Measurements from ENCODE around the gene ZFC3H1. TPM values are rescaled to one million over a fixed set of nuclear protein-coding genes. Genes with fewer than 3 reads are reported as not detected.

The ZFC3H1 gene
- total RNA-seq, 1 experiment from 2014 or later: 48.7 TPM

DNA sequence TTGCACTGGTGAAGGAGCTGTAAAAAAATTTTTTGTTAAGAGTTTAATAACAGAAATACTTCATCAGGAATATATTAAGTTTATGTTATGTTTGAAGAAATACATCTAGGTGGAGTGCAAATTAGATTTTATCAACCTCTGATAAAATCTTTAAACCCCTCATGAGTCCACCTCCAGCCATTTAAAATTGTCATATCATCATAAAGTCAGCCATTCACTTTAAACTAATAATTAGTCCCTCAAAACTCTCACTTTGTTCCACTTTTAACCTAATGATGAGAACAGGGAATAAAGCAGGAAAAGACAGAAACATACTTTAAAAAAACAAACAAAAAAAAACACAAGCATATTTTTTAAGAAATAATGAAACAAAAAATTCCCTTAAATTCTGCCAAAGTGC is 25.1 kb downstream of the ZFC3H1 start:
- Histone ChIP-seq H3K9me3 (ENCODE audit: low read depth, low read length, poor library complexity, severe bottlenecking) (no peaks in the 10 kb centered on the region), H3K27me3 (replicated peaks; ENCODE audit: insufficient read depth, low read depth, low read length, poor library complexity) (no peaks in the 10 kb centered on the region), H3K36me3 (ENCODE audit: insufficient read depth, low read length, poor library complexity, severe bottlenecking) (peaks cover 77% of the 10 kb centered on the region), H3K4me1 (ENCODE audit: insufficient read depth, low read length, poor library complexity, severe bottlenecking) (peaks cover 13% of the 10 kb centered on the region), H3K4me3 (ENCODE audit: low read depth, low read length, poor library complexity, severe bottlenecking) (no peak overlapping the region), H3K27ac (ENCODE audit: low read depth, low read length, poor library complexity, severe bottlenecking) (no peak overlapping the region)
- ChIA-PET CTCF (no interaction called here), POLR2A (ENCODE audit: low non-redundant PET) (no interaction called here)
- intact Hi-C loops (cut with micrococcal nuclease; ENCODE audit: unreplicated experiment): loop anchor here (5.0 kb wide), 2 partner anchors 109 to 421 kb away; no protein-coding TSS in a partner anchor
- no peak for DNase-seq (ENCODE audit: low spot score)
- BruUV-seq (replicated peaks): no TSS peak
- TF ChIP-seq, protein P1, sequence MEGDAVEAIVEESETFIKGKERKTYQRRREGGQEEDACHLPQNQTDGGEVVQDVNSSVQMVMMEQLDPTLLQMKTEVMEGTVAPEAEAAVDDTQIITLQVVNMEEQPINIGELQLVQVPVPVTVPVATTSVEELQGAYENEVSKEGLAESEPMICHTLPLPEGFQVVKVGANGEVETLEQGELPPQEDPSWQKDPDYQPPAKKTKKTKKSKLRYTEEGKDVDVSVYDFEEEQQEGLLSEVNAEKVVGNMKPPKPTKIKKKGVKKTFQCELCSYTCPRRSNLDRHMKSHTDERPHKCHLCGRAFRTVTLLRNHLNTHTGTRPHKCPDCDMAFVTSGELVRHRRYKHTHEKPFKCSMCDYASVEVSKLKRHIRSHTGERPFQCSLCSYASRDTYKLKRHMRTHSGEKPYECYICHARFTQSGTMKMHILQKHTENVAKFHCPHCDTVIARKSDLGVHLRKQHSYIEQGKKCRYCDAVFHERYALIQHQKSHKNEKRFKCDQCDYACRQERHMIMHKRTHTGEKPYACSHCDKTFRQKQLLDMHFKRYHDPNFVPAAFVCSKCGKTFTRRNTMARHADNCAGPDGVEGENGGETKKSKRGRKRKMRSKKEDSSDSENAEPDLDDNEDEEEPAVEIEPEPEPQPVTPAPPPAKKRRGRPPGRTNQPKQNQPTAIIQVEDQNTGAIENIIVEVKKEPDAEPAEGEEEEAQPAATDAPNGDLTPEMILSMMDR (conservative IDR thresholded peaks at IDR 0.05; ENCODE audit: low read depth, low read length): no peak
- TF ChIP-seq EZH2 (IDR thresholded peaks at IDR 0.05; ENCODE audit: borderline replicate concordance, low read depth, low read length, poor library complexity, severe bottlenecking): no peak

DNA sequence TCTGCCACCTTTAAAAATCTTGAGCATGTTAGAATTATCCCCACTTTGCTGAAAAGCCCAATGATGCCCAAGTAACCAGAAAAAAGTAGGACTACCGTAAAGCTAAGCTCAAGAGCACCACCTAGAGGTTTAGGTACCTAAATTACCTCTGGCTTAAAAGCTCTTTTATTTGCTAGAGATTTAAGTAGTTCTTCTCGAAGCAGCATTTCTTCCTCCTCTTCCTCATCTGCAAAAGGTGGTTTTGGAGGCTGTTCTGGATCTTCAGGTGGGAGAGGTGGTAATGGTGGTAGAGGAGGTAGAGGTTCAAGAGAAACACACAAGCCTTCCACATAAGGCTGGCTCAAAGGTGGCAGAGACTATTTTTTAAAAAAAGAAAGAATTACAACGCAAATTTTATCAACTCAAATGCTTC is 26.9 kb downstream of the ZFC3H1 start:
- BruUV-seq (replicated peaks): no TSS peak
- Histone ChIP-seq H3K9me3 (ENCODE audit: low read depth, low read length, poor library complexity, severe bottlenecking) (no peaks in the 10 kb centered on the region), H3K27ac (ENCODE audit: low read depth, low read length, poor library complexity, severe bottlenecking) (no peak overlapping the region), H3K4me1 (ENCODE audit: insufficient read depth, low read length, poor library complexity, severe bottlenecking) (peaks cover 3% of the 10 kb centered on the region), H3K27me3 (replicated peaks; ENCODE audit: insufficient read depth, low read depth, low read length, poor library complexity) (no peaks in the 10 kb centered on the region), H3K36me3 (ENCODE audit: insufficient read depth, low read length, poor library complexity, severe bottlenecking) (peaks cover 86% of the 10 kb centered on the region), H3K4me3 (ENCODE audit: low read depth, low read length, poor library complexity, severe bottlenecking) (no peak overlapping the region)
- peak; percentile 86 for DNase-seq (ENCODE audit: low spot score)
- ChIA-PET CTCF (interaction anchor here (0.7 to 1.6 kb wide), 6 partner anchors 9 to 419 kb away, joined by 3 to 9 read pairs (median 4); no protein-coding TSS in a partner anchor), POLR2A (ENCODE audit: low non-redundant PET) (interaction anchor here (0.6 to 1.0 kb wide), 2 partner anchors 12 to 50 kb away, joined by 3 to 11 read pairs; no protein-coding TSS in a partner anchor)
- TF ChIP-seq, protein P1 (conservative IDR thresholded peaks at IDR 0.05; ENCODE audit: low read depth, low read length): peak; percentile 87
- no peak for TF ChIP-seq EZH2 (IDR thresholded peaks at IDR 0.05; ENCODE audit: borderline replicate concordance, low read depth, low read length, poor library complexity, severe bottlenecking)
- intact Hi-C loops (cut with micrococcal nuclease; ENCODE audit: unreplicated experiment): loop anchor here (2.0 to 5.0 kb wide), 3 partner anchors 111 to 419 kb away; no protein-coding TSS in a partner anchor

DNA sequence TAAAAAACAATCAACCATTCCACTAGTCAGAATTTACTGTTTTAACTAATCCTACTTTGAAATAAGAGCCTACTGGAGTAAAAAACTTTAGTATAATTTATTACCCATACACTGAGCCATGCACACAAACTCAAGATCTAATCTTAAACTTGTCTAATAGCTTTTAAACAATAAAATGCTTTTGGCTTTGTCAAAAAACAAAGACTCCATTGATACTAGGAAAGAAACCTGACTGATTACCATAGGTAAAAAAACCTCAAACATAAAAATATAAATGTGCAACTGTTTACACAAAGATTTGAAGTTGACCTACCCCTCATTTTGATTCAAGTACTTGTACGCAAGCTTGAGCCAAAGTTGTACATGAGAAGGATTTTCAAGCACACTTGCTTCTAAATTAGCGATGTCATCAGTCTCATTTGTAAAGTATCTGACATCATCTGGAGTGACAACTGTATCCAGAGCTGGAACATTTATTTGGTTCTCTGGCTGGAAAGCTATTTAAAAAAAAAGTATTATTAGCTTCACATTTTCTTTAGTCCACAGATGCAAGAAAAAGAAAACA is 36.1 kb downstream of the ZFC3H1 start:
- Histone ChIP-seq H3K27ac (ENCODE audit: low read depth, low read length, poor library complexity, severe bottlenecking) (peak overlapping the region; percentile 26), H3K4me3 (ENCODE audit: low read depth, low read length, poor library complexity, severe bottlenecking) (no peak overlapping the region), H3K4me1 (ENCODE audit: insufficient read depth, low read length, poor library complexity, severe bottlenecking) (peaks cover 21% of the 10 kb centered on the region), H3K27me3 (replicated peaks; ENCODE audit: insufficient read depth, low read depth, low read length, poor library complexity) (no peaks in the 10 kb centered on the region), H3K36me3 (ENCODE audit: insufficient read depth, low read length, poor library complexity, severe bottlenecking) (peaks cover 96% of the 10 kb centered on the region), H3K9me3 (ENCODE audit: low read depth, low read length, poor library complexity, severe bottlenecking) (no peaks in the 10 kb centered on the region)
- ChIA-PET CTCF (interaction anchor here (0.9 kb wide), 1 partner anchor 9 kb away, joined by 4 read pairs; no protein-coding TSS in a partner anchor), POLR2A (ENCODE audit: low non-redundant PET) (no interaction called here)
- intact Hi-C loops (cut with micrococcal nuclease; ENCODE audit: unreplicated experiment): no loop called here
- peak; percentile 22 for DNase-seq (ENCODE audit: low spot score)
- no peak for TF ChIP-seq EZH2 (IDR thresholded peaks at IDR 0.05; ENCODE audit: borderline replicate concordance, low read depth, low read length, poor library complexity, severe bottlenecking)
- TF ChIP-seq, protein P1 (conservative IDR thresholded peaks at IDR 0.05; ENCODE audit: low read depth, low read length): no peak
- no TSS peak for BruUV-seq (replicated peaks)
